NCI-H774 (cell line): ENCODE data around the gene HLX.

Experiments used
- DNase-seq: peaks from one replicate; lab custom pipeline; 2025; lab: John Stamatoyannopoulos, UW

Gene HLX

GRCh38 chr1:220896092-220896491 is 16.8 kb downstream of the HLX start:
- DNase-seq: no peak

GRCh38 chr1:220900842-220901241 is 21.6 kb downstream of the HLX start:
- DNase-seq: no peak

GRCh38 chr1:220901881-220902280 is 22.6 kb downstream of the HLX start:
- DNase-seq: no peak

- DNase-seq: no peak
These were observed 23.7 kb downstream of the HLX start for GRCh38 chr1:220902916-220903315.

- DNase-seq: no peak
These were observed 25.6 kb downstream of the HLX start for GRCh38 chr1:220904876-220905275.

- no peak for DNase-seq
These were observed 26.7 kb downstream of the HLX start for GRCh38 chr1:220905650-220906560.

- DNase-seq: no peak
These were observed 27.5 kb downstream of the HLX start for GRCh38 chr1:220906561-220907334.

GRCh38 chr1:220908757-220909156 is 29.5 kb downstream of the HLX start:
- DNase-seq: no peak

- DNase-seq: no peak
These were observed 30.8 kb downstream of the HLX start for GRCh38 chr1:220910021-220910420.

GRCh38 chr1:220914283-220915116 is 35.3 kb downstream of the HLX start:
- no peak for DNase-seq

- no peak for DNase-seq
These were observed 35.8 kb downstream of the HLX start for GRCh38 chr1:220915117-220915440.

- DNase-seq: no peak
These were observed 36.7 kb downstream of the HLX start for GRCh38 chr1:220915954-220916353.

GRCh38 chr1:220917101-220917500 is 37.9 kb downstream of the HLX start:
- DNase-seq: no peak

GRCh38 chr1:220917535-220918209 is 38.4 kb downstream of the HLX start:
- DNase-seq: no peak

GRCh38 chr1:220918285-220918951 is 39.2 kb downstream of the HLX start:
- DNase-seq: peak; percentile 35

- no peak for DNase-seq
These were observed 41.7 kb downstream of the HLX start for GRCh38 chr1:220920967-220921366.

- no peak for DNase-seq
These were observed 42.3 kb downstream of the HLX start for GRCh38 chr1:220921498-220921897.

GRCh38 chr1:220921971-220922635 is 42.9 kb downstream of the HLX start:
- DNase-seq: no peak

- DNase-seq: peak; percentile 69
These were observed 43.7 kb downstream of the HLX start for GRCh38 chr1:220922951-220923350.

GRCh38 chr1:220924331-220924970 is 45.2 kb downstream of the HLX start:
- DNase-seq: no peak
